ENCODE results near the gene LIPC.
"Not testable (repeated sequence)": the region's sequence is repeated elsewhere in the genome, so short reads cannot be mapped to it uniquely, and the experiment has no call there.

Gene LIPC

DNA sequence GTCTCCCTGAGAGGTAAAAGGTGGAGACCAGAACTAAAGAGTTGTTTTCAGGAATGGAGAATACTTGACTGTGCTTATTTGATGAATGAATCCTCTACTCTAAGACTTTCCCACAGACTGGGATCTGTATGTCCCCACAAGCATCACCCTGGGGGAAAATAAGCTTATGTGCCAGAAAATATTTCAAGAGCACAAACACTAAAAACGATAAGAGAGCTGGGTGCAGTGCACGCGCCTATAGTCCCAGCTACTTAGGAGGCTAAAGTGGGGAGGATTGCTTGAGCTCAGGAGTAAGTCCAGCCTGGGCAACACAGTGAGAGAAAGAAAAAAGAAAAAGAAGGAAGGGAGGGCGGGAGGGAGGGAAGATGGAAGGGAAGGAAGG lies 167.0 kb downstream of the LIPC start:
- in situ Hi-C loops (cut with MboI; ENCODE audit: low sequenced_read_pairs, unreplicated experiment): no loop called here
- no peak for DNase-seq (ENCODE audit: low spot score)
- TF ChIP-seq, protein P1, sequence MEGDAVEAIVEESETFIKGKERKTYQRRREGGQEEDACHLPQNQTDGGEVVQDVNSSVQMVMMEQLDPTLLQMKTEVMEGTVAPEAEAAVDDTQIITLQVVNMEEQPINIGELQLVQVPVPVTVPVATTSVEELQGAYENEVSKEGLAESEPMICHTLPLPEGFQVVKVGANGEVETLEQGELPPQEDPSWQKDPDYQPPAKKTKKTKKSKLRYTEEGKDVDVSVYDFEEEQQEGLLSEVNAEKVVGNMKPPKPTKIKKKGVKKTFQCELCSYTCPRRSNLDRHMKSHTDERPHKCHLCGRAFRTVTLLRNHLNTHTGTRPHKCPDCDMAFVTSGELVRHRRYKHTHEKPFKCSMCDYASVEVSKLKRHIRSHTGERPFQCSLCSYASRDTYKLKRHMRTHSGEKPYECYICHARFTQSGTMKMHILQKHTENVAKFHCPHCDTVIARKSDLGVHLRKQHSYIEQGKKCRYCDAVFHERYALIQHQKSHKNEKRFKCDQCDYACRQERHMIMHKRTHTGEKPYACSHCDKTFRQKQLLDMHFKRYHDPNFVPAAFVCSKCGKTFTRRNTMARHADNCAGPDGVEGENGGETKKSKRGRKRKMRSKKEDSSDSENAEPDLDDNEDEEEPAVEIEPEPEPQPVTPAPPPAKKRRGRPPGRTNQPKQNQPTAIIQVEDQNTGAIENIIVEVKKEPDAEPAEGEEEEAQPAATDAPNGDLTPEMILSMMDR (IDR thresholded peaks at IDR 0.05; ENCODE audit: borderline replicate concordance, control extremely low read depth, extremely low read depth, insufficient read depth, missing control alignments): no peak

DNA sequence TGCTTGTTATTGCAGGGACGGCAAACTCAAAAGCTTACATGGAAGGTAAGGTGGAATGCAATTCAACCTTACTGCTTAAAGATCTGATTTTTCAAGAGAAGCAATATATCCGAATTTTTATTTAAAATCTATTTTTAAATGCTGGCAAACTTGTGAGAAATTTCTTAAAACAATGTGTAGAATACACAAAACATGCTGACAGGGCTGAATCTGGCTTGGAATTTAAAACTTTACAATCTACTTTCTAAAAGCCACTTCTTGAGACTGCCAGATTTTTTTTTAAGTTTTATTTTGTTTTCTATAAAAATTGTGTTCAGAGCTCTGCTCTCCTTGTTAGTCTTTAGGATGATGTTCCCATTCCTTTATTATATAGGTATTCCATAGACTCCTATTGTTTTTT lies 171.0 kb downstream of the LIPC start:
- DNase-seq (ENCODE audit: low spot score): no peak
- TF ChIP-seq, protein P1 (IDR thresholded peaks at IDR 0.05; ENCODE audit: borderline replicate concordance, control extremely low read depth, extremely low read depth, insufficient read depth, missing control alignments): no peak
- in situ Hi-C loops (cut with MboI; ENCODE audit: low sequenced_read_pairs, unreplicated experiment): no loop called here

DNA sequence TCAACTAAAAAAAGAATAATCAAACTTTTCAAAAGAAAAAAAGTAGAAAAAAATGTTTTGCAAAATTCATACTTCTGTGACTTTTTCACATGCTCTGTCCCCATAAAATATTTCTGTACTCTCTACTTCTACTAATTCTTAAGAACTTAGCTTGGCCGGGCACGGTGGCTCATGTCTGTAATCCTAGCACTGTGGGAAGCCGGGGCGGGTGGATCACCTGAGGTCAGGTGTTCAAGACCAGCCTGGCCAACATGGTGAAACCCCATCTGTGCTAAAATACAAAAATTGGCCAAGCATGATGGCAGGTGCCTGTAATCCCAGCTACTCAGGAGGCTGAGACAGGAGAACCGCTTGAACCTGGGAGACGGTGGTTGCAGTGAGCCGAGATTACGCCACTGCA lies 172.1 kb downstream of the LIPC start:
- DNase-seq (ENCODE audit: low spot score); in situ Hi-C loops (cut with MboI; ENCODE audit: low sequenced_read_pairs, unreplicated experiment): not testable (repeated sequence)

DNA sequence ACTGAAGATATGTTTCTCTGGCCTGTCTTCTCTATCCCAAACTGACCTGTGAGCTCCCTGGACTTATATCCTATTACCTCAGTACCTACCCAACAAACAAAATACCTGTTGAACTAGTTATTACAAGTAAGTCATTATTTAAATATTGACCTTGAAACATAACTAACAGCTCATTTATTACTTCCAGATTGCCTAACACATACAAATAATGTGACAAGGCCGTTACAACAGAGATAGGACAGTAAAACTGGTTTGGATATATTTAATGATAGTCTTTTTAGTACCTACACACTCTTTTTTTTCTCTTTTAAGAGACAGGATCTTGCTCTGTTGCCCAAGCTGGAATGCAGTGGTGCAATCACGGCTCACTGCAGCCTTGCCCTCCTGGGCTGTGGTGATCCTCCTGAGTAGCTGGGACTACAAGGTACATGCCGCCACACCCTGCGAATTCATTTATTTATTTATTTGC lies 172.7 kb downstream of the LIPC start:
- in situ Hi-C loops (cut with MboI; ENCODE audit: low sequenced_read_pairs, unreplicated experiment): no loop called here
- TF ChIP-seq, protein P1 (IDR thresholded peaks at IDR 0.05; ENCODE audit: borderline replicate concordance, control extremely low read depth, extremely low read depth, insufficient read depth, missing control alignments): no peak
- no peak for DNase-seq (ENCODE audit: low spot score)

DNA sequence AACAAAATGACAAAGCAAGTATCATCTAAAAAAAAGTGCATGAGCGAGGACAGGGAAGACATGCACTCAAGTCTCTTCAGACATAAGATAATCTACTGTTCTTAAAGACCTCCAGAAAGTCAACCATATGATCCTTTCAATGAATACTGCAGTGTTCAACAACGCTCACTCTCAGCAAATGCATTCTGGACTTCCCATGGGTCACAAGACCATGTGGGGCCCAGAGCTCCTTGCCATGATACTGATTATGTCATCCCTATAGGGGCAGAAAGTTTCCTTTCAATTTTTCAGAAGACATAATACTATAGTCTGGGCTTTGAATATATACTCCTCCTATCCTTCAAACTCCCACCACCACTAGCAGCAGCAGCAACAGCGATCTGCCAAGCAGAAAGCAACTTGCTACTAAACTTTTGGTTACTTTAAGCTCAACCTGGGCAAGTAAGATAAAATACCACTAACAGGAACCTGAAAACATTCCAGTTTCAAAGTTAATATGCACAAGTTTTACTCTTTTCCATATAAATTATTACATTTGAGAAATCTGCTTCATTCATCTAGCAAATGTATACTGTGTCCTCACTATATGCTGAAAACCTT lies 174.2 kb downstream of the LIPC start:
- DNase-seq (ENCODE audit: low spot score): no peak
- TF ChIP-seq, protein P1 (IDR thresholded peaks at IDR 0.05; ENCODE audit: borderline replicate concordance, control extremely low read depth, extremely low read depth, insufficient read depth, missing control alignments): no peak
- in situ Hi-C loops (cut with MboI; ENCODE audit: low sequenced_read_pairs, unreplicated experiment): no loop called here

DNA sequence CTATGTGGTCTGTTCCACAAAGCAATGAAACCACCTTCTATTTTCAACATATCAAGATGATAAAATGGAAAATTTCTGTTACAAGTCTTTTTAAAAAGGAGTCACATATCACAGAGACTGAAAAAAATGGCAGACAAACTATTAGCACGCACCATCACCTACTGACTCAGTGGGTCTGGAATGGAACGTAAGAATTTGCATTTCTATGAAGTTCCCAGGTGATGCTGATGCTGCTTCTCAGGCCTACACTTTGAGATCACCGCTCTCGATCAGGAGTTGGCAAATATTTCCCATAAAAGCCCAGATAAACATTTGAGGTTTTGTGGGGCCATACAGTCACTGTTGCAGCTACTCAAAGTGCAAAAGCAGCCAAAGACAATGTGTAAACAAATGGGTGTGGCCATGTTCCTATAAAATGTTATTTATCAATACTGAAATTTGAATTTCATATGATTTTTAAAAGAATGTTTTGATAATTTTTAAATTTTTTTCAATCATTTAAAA lies 174.8 kb downstream of the LIPC start:
- TF ChIP-seq, protein P1 (IDR thresholded peaks at IDR 0.05; ENCODE audit: borderline replicate concordance, control extremely low read depth, extremely low read depth, insufficient read depth, missing control alignments): no peak
- no peak for DNase-seq (ENCODE audit: low spot score)
- in situ Hi-C loops (cut with MboI; ENCODE audit: low sequenced_read_pairs, unreplicated experiment): no loop called here

DNA sequence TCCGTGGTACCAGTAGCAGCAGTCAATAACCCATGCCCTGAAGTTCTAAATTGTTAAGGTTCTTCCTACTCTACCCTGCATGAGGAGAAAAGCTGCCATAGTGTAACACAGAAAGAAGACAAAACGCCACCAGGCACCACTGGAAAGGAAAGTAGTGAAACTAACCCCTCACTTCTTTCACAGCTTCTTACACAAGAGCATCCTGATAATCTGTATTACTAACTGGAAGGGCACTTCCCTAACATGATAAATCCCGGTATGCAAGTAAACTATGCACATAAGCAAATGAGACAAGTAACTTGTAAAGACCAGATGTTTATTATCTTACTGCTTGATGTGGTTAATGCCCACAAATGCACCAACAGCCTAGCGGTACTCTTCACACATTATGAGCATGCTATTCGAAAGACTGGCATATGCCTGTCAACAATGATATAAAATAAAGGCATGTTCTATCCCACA lies 176.4 kb downstream of the LIPC start:
- TF ChIP-seq, protein P1 (IDR thresholded peaks at IDR 0.05; ENCODE audit: borderline replicate concordance, control extremely low read depth, extremely low read depth, insufficient read depth, missing control alignments): no peak
- in situ Hi-C loops (cut with MboI; ENCODE audit: low sequenced_read_pairs, unreplicated experiment): no loop called here
- no peak for DNase-seq (ENCODE audit: low spot score)

Data from GM13976 (cell line).